Heart left ventricle (tissue), 16 donors: Measurements from ENCODE around the gene DAAM2. TPM values are rescaled to one million over a fixed set of nuclear protein-coding genes. Genes with fewer than 3 reads are reported as not detected.

Source experiments
- ATAC-seq, 4 donors: fragments of 200-7000 bp; cut with Tn5 transposase; one replicate each; pipeline ENCODE4 v1.9.1; 2020 to 2022; ENCODE audit warnings: moderate library complexity in 4 of 4, mild to moderate bottlenecking in 3 of 4, moderate number of reproducible peaks in 1 of 4
- DNase-seq, 5 donors: peaks; one replicate each; pipeline ENCODE4 v3.0.0-alpha.2; 2020
- H3K27ac ChIP-seq, 12 donors: fragments of 200-600 bp; sonication (generic) in 4 of 12; one replicate each; pipeline versions ENCODE4 v1.5.0 to v1.8.0; 2016 to 2022; ENCODE audit warnings: mild to moderate bottlenecking in 2 of 12
- H3K27me3 ChIP-seq, 9 donors: fragments of 200-600 bp; sonication (generic) in 2 of 9; one replicate each; pipeline versions ENCODE4 v1.5.1 to v1.8.0; 2016 to 2022; ENCODE audit warnings: mild to moderate bottlenecking in 3 of 9
- H3K36me3 ChIP-seq, 9 donors: fragments of 200-600 bp; sonication (generic) in 2 of 9; one replicate each; pipeline versions ENCODE4 v1.5.0 to v1.8.0; 2018 to 2022; ENCODE audit warnings: mild to moderate bottlenecking in 2 of 9
- H3K4me1 ChIP-seq, 12 donors: fragments of 200-600 bp; sonication (generic) in 4 of 12; one replicate each; pipeline versions ENCODE4 v1.5.0 to v1.8.0; 2016 to 2022; ENCODE audit warnings: mild to moderate bottlenecking in 3 of 12
- H3K4me3 ChIP-seq, 12 donors: fragments of 200-600 bp; sonication (generic) in 4 of 12; one replicate each; pipeline versions ENCODE4 v1.5.0 to v1.8.0; 2017 to 2022; ENCODE audit warnings: mild to moderate bottlenecking in 9 of 12, moderate library complexity in 4 of 12
- H3K9me3 ChIP-seq, 12 donors: fragments of 200-600 bp; sonication (generic) in 4 of 12; one replicate each; pipeline versions ENCODE4 v1.5.0 to v1.8.0; 2016 to 2022; ENCODE audit warnings: mild to moderate bottlenecking in 1 of 12
- POLR2A ChIP-seq, 2 donors: fragments of 450-650 bp; IDR thresholded peaks; one replicate each; pipeline ENCODE4 v1.6.1; 2017; ENCODE audit warnings: antibody characterized with exemption in 2 of 2, mild to moderate bottlenecking in 2 of 2, moderate library complexity in 2 of 2
- WGBS, 4 donors: extraction: QIAGEN DNeasy Blood & Tissue Kit in 2 of 4; methylation state at CpG; one replicate each; pipeline versions ENCODE4 v1.1.5 to v1.1.7; 2013 to 2018; 5-methylcytosine and 5-hydroxymethylcytosine counted together
- intact Hi-C, 10 donors: fragments of 100-400 bp; cut with DNase I; formaldehyde crosslinking; loops; one replicate each; pipeline versions ENCODE4 v1.11.1 to v1.14.2; 2022
- polyA plus RNA-seq, 2 donors: library from polyadenylated mRNA; stranded (reverse); fragments of 200-250 nt; gene quantifications; one replicate each; pipeline ENCODE4 v1.2.3, GENCODE V29; 2013
- total RNA-seq, 9 donors: library from RNA; depleted of rRNA in 2 of 9; stranded (reverse); fragments of >200 nt in 2 of 9; fragmentation: NEBNext Ultra II Directional in 3 of 9; extraction: Animal tissue kit (Norgen Biotek cat#: 25700) in 3 of 9; gene quantifications; one replicate each; pipeline versions ENCODE4 v1.1.0 to v1.2.4, GENCODE V29; 2016 to 2023
- TF ChIP-seq, protein P1 (sequence below), 12 donors: fragments of 200-600 bp; sonication (generic) in 4 of 12; IDR thresholded peaks; one replicate each; pipeline versions ENCODE4 v1.5.0 to v1.8.0; 2018 to 2022; ENCODE audit warnings: antibody characterized with exemption in 12 of 12, mild to moderate bottlenecking in 5 of 12
- donor health status: ischemic (EF 13 %, LVEDD 7.1; RV severe dilation, severe dysfunction).
- donor health status: healthy with polysubstance abuse.
- donor health status: DM: no; HTN: yes; CAD: no.
- donor health status: DM: no; HTN: no; CAD: no.
- donor health status: ischemic (EF 25% LVEDD 6.9; RV normal size, moderate dysfunction).
- donor health status: ischemic (EF 25% LVEDD 5.7; RV mildly dilated, moderate dysfunction).
- donor health status: healthy.
- donor health status: DM: yes; HTN: yes; CAD: no.
- donor health status: ischemic (EF 35%, LVEDD 5.7; RV mildly dilated, moderate dysfunction).
- donor health status: nonischemic (EF 11% LVEDD 7.7; RV severe dilation, severe dysfunction).
- donor health status: DM: yes; HTN: yes; CAD: no.
- donor health status: PGD.
- donor health status: ischemic (EF 29% LVEDD 5.4; RV normal size, mild dysfunction).
- donor health status: nonischemic (EF 23%, LVEDD 6.1; RV moderate dilation, normal function).

Gene DAAM2
- total and polyA plus RNA-seq, 11 donors, result 6.4 to 20.9 (median 13.6) TPM

DNA sequence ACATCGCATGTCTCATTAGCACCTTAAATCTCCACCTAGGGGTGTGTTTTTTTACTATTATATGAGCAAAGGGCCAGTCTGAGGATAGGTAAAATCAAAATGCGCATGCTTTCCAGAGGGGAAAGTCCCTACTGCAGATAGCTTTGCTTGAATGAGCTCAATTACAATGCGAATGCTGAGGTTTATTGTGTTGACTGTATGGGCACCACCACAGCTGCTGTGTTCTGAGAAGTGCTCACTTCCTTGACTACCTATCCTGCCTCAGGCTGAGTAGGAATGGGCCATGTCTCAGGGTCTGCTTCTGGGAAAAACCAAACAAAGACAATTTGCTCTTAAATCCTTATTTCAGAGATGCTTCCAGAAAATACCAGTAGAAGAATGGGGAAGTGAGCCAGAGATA is 105.5 kb downstream of the DAAM2 start:
- 93 to 94% (median 94%) methylated on average over 3 of the region's 3 CpGs for WGBS, 4 donors
- Histone ChIP-seq H3K9me3 (no peaks in the 10 kb centered on the region), H3K36me3 (peaks cover 0 to 64% (median 20%) of the 10 kb centered on the region in 9 donors), H3K27ac (no peak overlapping the region), H3K27me3 (no peaks in the 10 kb centered on the region), H3K4me3 (no peak overlapping the region), H3K4me1 (no peaks in the 10 kb centered on the region)
- ATAC-seq (no peak), DNase-seq (no peak)
- TF ChIP-seq POLR2A (IDR thresholded peaks at IDR 0.05), result no peak
- TF ChIP-seq, protein P1, sequence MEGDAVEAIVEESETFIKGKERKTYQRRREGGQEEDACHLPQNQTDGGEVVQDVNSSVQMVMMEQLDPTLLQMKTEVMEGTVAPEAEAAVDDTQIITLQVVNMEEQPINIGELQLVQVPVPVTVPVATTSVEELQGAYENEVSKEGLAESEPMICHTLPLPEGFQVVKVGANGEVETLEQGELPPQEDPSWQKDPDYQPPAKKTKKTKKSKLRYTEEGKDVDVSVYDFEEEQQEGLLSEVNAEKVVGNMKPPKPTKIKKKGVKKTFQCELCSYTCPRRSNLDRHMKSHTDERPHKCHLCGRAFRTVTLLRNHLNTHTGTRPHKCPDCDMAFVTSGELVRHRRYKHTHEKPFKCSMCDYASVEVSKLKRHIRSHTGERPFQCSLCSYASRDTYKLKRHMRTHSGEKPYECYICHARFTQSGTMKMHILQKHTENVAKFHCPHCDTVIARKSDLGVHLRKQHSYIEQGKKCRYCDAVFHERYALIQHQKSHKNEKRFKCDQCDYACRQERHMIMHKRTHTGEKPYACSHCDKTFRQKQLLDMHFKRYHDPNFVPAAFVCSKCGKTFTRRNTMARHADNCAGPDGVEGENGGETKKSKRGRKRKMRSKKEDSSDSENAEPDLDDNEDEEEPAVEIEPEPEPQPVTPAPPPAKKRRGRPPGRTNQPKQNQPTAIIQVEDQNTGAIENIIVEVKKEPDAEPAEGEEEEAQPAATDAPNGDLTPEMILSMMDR (IDR thresholded peaks at IDR 0.05), result no peak
- intact Hi-C loops, result loop anchor here in 1 of 10 donors (10.0 kb wide), 1 partner anchor 793 kb away; no protein-coding TSS in a partner anchor

DNA sequence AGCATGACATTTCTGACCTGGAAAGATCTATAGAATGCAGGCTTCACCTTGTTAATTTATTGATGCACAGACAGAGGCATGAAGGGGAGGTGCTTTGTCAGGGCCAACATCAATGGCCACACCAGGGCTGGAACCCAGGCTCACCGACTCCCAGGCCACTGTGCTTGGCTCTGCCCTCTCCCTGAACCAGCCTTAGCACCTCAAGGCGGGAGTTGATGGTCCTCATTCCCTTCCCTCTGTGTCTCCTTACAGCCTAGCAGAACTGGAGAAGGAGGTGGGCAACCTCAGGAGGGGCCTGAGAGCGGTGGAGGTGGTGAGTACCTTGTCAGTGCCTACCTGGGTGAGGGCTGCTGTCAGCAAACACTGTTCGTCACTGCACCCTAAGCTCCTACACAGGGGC is 106.4 kb downstream of the DAAM2 start:
- Histone ChIP-seq H3K9me3 (no peaks in the 10 kb centered on the region), H3K27ac (no peak overlapping the region), H3K36me3 (peaks cover 0 to 73% (median 21%) of the 10 kb centered on the region in 9 donors), H3K27me3 (no peaks in the 10 kb centered on the region), H3K4me1 (no peaks in the 10 kb centered on the region), H3K4me3 (no peak overlapping the region)
- intact Hi-C loops, result loop anchor here in 1 of 10 donors (10.0 kb wide), 1 partner anchor 794 kb away; no protein-coding TSS in a partner anchor
- 74 to 96% (median 87%) methylated on average over 3 to 4 of the region's 4 CpGs for WGBS, 4 donors
- no peak for DNase-seq
- ATAC-seq, result no peak
- TF ChIP-seq, protein P1 (IDR thresholded peaks at IDR 0.05), result no peak
- TF ChIP-seq POLR2A (IDR thresholded peaks at IDR 0.05), result no peak

DNA sequence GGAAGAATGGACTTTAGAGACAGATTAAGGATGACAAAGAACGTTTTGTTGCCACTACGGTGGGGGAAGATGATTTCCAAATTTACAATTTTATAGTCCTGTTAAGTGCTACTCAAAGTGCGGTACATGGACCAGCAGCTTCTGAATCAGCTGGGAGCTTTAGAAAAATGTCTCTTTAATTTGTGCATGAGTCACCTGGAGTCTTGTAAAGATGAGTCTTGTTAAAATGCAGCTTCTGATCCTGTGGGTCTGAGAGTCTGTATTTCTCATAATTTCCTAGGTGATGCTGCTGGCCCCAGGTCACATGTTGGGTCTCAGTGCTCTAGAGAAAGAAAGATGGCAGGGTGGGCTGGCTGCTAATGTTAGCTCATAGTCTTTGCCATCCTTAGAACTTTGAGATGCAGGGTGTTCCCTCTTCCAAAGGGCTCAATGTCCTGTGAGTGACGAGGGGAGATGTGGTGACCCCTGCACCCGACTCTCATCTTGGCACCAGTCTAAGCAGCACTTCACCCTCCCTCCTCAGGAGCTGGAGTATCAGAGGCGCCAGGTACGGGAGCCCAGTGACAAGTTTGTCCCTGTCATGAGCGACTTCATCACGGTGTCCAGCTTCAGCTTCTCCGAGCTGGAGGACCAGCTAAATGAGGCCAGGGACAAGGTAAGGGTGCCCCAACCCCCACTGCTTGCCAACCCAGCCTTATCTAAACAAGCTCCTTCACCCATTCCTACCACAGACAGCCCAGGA is 107.5 kb downstream of the DAAM2 start:
- H3K9me3 ChIP-seq, result no peaks in the 10 kb centered on the region
- 78 to 89% (median 83%) methylated on average over 10 of the region's 10 CpGs for WGBS, 4 donors
- no peak overlapping the region for H3K27ac ChIP-seq
- no peak for ATAC-seq
- no peak for DNase-seq
- no peak for TF ChIP-seq POLR2A (IDR thresholded peaks at IDR 0.05)
- intact Hi-C loops, result loop anchor here in 1 of 10 donors (10.0 kb wide), 1 partner anchor 795 kb away; no protein-coding TSS in a partner anchor
- H3K27me3 ChIP-seq, result no peaks in the 10 kb centered on the region
- peaks cover 0 to 76% (median 23%) of the 10 kb centered on the region in 9 donors for H3K36me3 ChIP-seq
- no peak overlapping the region for H3K4me3 ChIP-seq
- H3K4me1 ChIP-seq, result no peaks in the 10 kb centered on the region

DNA sequence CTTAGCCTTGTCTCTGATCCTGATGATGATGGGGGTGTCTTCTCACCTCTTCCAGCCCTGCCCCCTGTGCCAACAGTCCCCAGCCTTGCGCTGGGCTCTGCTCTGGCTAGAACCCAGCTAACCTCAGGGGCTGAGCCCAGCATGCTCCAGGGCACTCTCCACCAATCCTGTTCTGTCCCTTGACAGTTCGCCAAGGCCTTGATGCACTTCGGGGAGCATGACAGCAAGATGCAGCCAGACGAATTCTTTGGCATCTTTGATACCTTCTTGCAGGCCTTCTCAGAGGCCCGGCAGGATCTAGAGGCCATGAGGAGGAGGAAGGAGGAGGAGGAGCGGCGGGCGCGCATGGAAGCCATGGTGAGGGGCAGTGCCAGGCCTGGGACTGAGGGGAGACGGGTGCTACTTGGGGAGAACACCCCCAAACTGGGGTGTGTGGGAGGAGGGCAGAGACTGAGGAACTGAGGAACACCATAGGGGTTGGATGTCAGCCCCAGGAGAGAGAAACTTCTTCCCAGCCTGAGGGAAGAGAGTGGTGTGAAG is 109.0 kb downstream of the DAAM2 start:
- no peaks in the 10 kb centered on the region for H3K9me3 ChIP-seq
- intact Hi-C loops, result no loop called here
- DNase-seq (no peak), ATAC-seq (peak in 1 of 4 donors; percentile 3)
- no peaks in the 10 kb centered on the region for H3K27me3 ChIP-seq
- no peak overlapping the region for H3K4me3 ChIP-seq
- H3K36me3 ChIP-seq, result peaks cover 0 to 83% (median 31%) of the 10 kb centered on the region in 9 donors
- H3K27ac ChIP-seq, result no peak overlapping the region
- H3K4me1 ChIP-seq, result no peaks in the 10 kb centered on the region
- 77 to 88% (median 83%) methylated on average over 9 to 10 of the region's 10 CpGs for WGBS, 4 donors
- TF ChIP-seq POLR2A (IDR thresholded peaks at IDR 0.05), result no peak
- TF ChIP-seq, protein P1 (IDR thresholded peaks at IDR 0.05), result no peak
